CD14-positive monocyte (primary cell): Measurements from ENCODE around the gene PMF1. TPM values are rescaled to one million over a fixed set of nuclear protein-coding genes. Genes with fewer than 3 reads are reported as not detected.
"Not testable (repeated sequence)": the region's sequence is repeated elsewhere in the genome, so short reads cannot be mapped to it uniquely, and the experiment has no call there.

Experiments used
- DNase-seq, 3 donors: peaks; one replicate each; pipeline ENCODE4 v3.0.0-alpha.2; 2011 to 2022
- H2AFZ ChIP-seq: 2 replicates; pipeline ENCODE4 v1.6.0; 2012; ENCODE audit warnings: mild to moderate bottlenecking, low read depth, low read length, inconsistent platforms; ENCODE audit not compliant: insufficient read depth, poor library complexity, severe bottlenecking
- H3K27ac ChIP-seq, 2 donors: 1 replicate in 1 of 2; 2 replicates in 1 of 2; pipeline ENCODE4 v1.5.1; 2012 to 2013; ENCODE audit warnings: low read length in 2 of 2, control low read depth in 1 of 2, inconsistent platforms in 1 of 2, low read depth in 1 of 2, mild to moderate bottlenecking in 1 of 2
- H3K27me3 ChIP-seq, 2 donors: one replicate each; pipeline versions ENCODE4 v1.6.0 to v1.6.1; 2011 to 2013; ENCODE audit warnings: low read length in 2 of 2; ENCODE audit not compliant: control insufficient read depth in 2 of 2, insufficient read depth in 2 of 2
- H3K36me3 ChIP-seq, 2 donors: replicated peaks in 1 of 2; 1 replicate in 1 of 2; 2 replicates in 1 of 2; pipeline versions ENCODE4 v1.5.1 to v1.6.1; 2012 to 2013; ENCODE audit warnings: low read length in 2 of 2, control low read depth in 1 of 2, inconsistent platforms in 1 of 2, mild to moderate bottlenecking in 1 of 2; ENCODE audit not compliant: insufficient read depth in 2 of 2, control insufficient read depth in 1 of 2
- H3K4me1 ChIP-seq, 2 donors: 1 replicate in 1 of 2; 2 replicates in 1 of 2; pipeline versions ENCODE4 v1.5.1 to v1.6.1; 2012 to 2013; ENCODE audit warnings: low read length in 2 of 2, control low read depth in 1 of 2, inconsistent platforms in 1 of 2, mild to moderate bottlenecking in 1 of 2, moderate library complexity in 1 of 2; ENCODE audit not compliant: insufficient read depth in 2 of 2, control insufficient read depth in 1 of 2
- H3K4me2 ChIP-seq: replicated peaks from 2 replicates; pipeline ENCODE3; 2012; ENCODE audit warnings: low read length, moderate library complexity, mild to moderate bottlenecking; ENCODE audit not compliant: poor library complexity, severe bottlenecking; ENCODE audit errors: extremely low read depth
- H3K4me3 ChIP-seq, 3 experiments: fragments of 200-600 bp in 1 of 3; sonication (generic) in 1 of 3; replicated peaks in 1 of 3; 1 replicate in 2 of 3; 2 replicates in 1 of 3; pipeline ENCODE4 v1.5.1; 2011 to 2013; ENCODE audit warnings: low read length in 3 of 3, mild to moderate bottlenecking in 3 of 3, control low read depth in 2 of 3, low read depth in 2 of 3, inconsistent platforms in 1 of 3, moderate library complexity in 1 of 3
- H3K79me2 ChIP-seq: 2 replicates; pipeline ENCODE4 v1.6.0; 2012; ENCODE audit warnings: mild to moderate bottlenecking, control low read depth, inconsistent platforms, low read length, moderate library complexity; ENCODE audit not compliant: insufficient read depth
- H3K9ac ChIP-seq: 2 replicates; pipeline ENCODE4 v1.6.0; 2017; ENCODE audit warnings: low read length, mild to moderate bottlenecking; ENCODE audit not compliant: insufficient read depth, poor library complexity, severe bottlenecking
- H3K9me3 ChIP-seq, 2 donors: replicated peaks in 1 of 2; 1 replicate in 1 of 2; 2 replicates in 1 of 2; pipeline versions ENCODE4 v1.5.1 to v1.6.1; 2012 to 2013; ENCODE audit warnings: low read length in 2 of 2, control low read depth in 1 of 2; ENCODE audit not compliant: control insufficient read depth in 1 of 2, insufficient read depth in 1 of 2
- H4K20me1 ChIP-seq: 2 replicates; pipeline ENCODE4 v1.6.0; 2012; ENCODE audit warnings: mild to moderate bottlenecking, low read length, control low read depth, moderate library complexity; ENCODE audit not compliant: insufficient read depth
- H3K27ac Mint-ChIP-seq, 7 donors: one replicate each; pipeline ENCODE4 v1.8.0; 2020; ENCODE audit warnings: mild to moderate bottlenecking in 7 of 7, mixed read lengths in 7 of 7, moderate library complexity in 6 of 7, inconsistent platforms in 2 of 7
- H3K27me3 Mint-ChIP-seq, 3 donors: one replicate each; pipeline ENCODE4 v1.8.0; 2021 to 2022; ENCODE audit warnings: low read depth in 3 of 3, mild to moderate bottlenecking in 3 of 3, mixed read lengths in 3 of 3, moderate library complexity in 3 of 3, inconsistent platforms in 1 of 3
- H3K36me3 Mint-ChIP-seq, 2 donors: one replicate each; pipeline ENCODE4 v1.8.0; 2020; ENCODE audit warnings: mixed read lengths in 2 of 2, inconsistent platforms in 1 of 2, mild to moderate bottlenecking in 1 of 2
- H3K4me1 Mint-ChIP-seq: one replicate; pipeline ENCODE4 v1.8.0; 2020; ENCODE audit warnings: mild to moderate bottlenecking, mixed read lengths
- H3K4me3 Mint-ChIP-seq, 2 donors: one replicate each; pipeline ENCODE4 v1.8.0; 2020; ENCODE audit warnings: mild to moderate bottlenecking in 2 of 2, mixed read lengths in 2 of 2, moderate library complexity in 1 of 2
- H3K9me3 Mint-ChIP-seq, 7 donors: one replicate each; pipeline ENCODE4 v1.8.0; 2020 to 2022; ENCODE audit warnings: mixed read lengths in 7 of 7, mild to moderate bottlenecking in 6 of 7, moderate library complexity in 6 of 7, inconsistent platforms in 2 of 7
- CTCF ChIP-seq: fragments of 200-600 bp; IDR thresholded peaks from one replicate; pipeline ENCODE4 v1.8.0; 2022; ENCODE audit warnings: antibody characterized with exemption, mild to moderate bottlenecking
- WGBS: methylation state at CpG from one replicate; pipeline ENCODE4 v1.1.5; 2013; ENCODE audit warnings: missing lambda C conversion rate; ENCODE audit not compliant: insufficient coverage; 5-methylcytosine and 5-hydroxymethylcytosine counted together
- intact Hi-C, 2 donors: fragments of 100-400 bp; cut with micrococcal nuclease; formaldehyde crosslinking; loops; one replicate each; pipeline versions ENCODE4 v1.15.0 to v1.15.1; 2023
- polyA plus RNA-seq, 3 donors: library from polyadenylated mRNA; depleted of rRNA in 1 of 3; unstranded in 2 of 3; stranded (reverse) in 1 of 3; fragments of 300-500 nt in 2 of 3; fragments of >200 nt in 1 of 3; fragmentation: Illumina TruSeq in 2 of 3; gene quantifications; 1 replicate in 2 of 3; 2 replicates in 1 of 3; pipeline ENCODE4 v1.2.3, GENCODE V29; 2012 to 2021

PMF1 gene
- polyA plus RNA-seq, 3 donors: 83.7 to 90.4 (median 86.1) TPM

- H3K9me3 Mint-ChIP-seq: peaks cover 0 to 2% (median 0%) of the 10 kb centered on the region in 7 donors
- Histone ChIP-seq H3K27ac (no peak overlapping the region), H3K9me3 (no peaks in the 10 kb centered on the region), H3K4me1 (no peaks in the 10 kb centered on the region), H3K9ac (no peak overlapping the region), H3K27me3 (no peaks in the 10 kb centered on the region), H3K4me3 (no peak overlapping the region), H3K79me2 (no peaks in the 10 kb centered on the region), H2AFZ (no peak overlapping the region), H3K4me2 (no peak overlapping the region), H4K20me1 (peaks cover 15% of the 10 kb centered on the region), H3K36me3 (peaks cover 32% of the 10 kb centered on the region in 2 donors)
- intact Hi-C loops: no loop called here
- DNase-seq: no peak
- TF ChIP-seq CTCF: no peak
- WGBS: no CpG with 5 or more reads among the region's 3 CpGs
- H3K4me3 Mint-ChIP-seq: no peak overlapping the region
- H3K36me3 Mint-ChIP-seq: peaks cover 39 to 55% of the 10 kb centered on the region in 2 donors
- H3K4me1 Mint-ChIP-seq: peaks cover 3% of the 10 kb centered on the region
- H3K27me3 Mint-ChIP-seq: peaks cover 0 to 2% (median 0%) of the 10 kb centered on the region in 3 donors
- no peak overlapping the region for H3K27ac Mint-ChIP-seq
Observed at GRCh38 chr1:156180471-156180870, 32.3 kb upstream of the PMF1 start.

- H3K4me2 ChIP-seq, H3K9me3 ChIP-seq, H3K27ac Mint-ChIP-seq, DNase-seq, H3K27me3 Mint-ChIP-seq, H3K4me1 Mint-ChIP-seq, H3K4me1 ChIP-seq, H3K9ac ChIP-seq, H4K20me1 ChIP-seq, H3K27ac ChIP-seq, H3K9me3 Mint-ChIP-seq, H2AFZ ChIP-seq, H3K4me3 ChIP-seq, H3K4me3 Mint-ChIP-seq, H3K79me2 ChIP-seq, intact Hi-C loops, H3K27me3 ChIP-seq: not testable (repeated sequence)
- H3K36me3 Mint-ChIP-seq: peaks cover 31 to 46% of the 10 kb centered on the region in 2 donors
- no CpG with 5 or more reads among the region's 8 CpGs for WGBS
- peaks cover 22 to 23% of the 10 kb centered on the region in 2 donors for H3K36me3 ChIP-seq
Observed at GRCh38 chr1:156181391-156181924, 31.3 kb upstream of the PMF1 start.

GRCh38 chr1:156182010-156182779 lies 30.6 kb upstream of the PMF1 start:
- intact Hi-C loops, H3K27me3 Mint-ChIP-seq, H3K79me2 ChIP-seq, H2AFZ ChIP-seq, H3K27me3 ChIP-seq, H3K4me3 ChIP-seq, H3K27ac ChIP-seq, H3K9me3 Mint-ChIP-seq, H3K4me2 ChIP-seq, DNase-seq, H3K9ac ChIP-seq, H3K4me1 Mint-ChIP-seq, H4K20me1 ChIP-seq, H3K4me1 ChIP-seq, H3K4me3 Mint-ChIP-seq, H3K9me3 ChIP-seq, H3K27ac Mint-ChIP-seq: not testable (repeated sequence)
- H3K36me3 ChIP-seq: peaks cover 15% of the 10 kb centered on the region in 2 donors
- WGBS: 100% methylated on average over 1 of the region's 12 CpGs
- peaks cover 25 to 38% of the 10 kb centered on the region in 2 donors for H3K36me3 Mint-ChIP-seq
